ENCODE measurements around the gene TH.

Gene TH

DNA sequence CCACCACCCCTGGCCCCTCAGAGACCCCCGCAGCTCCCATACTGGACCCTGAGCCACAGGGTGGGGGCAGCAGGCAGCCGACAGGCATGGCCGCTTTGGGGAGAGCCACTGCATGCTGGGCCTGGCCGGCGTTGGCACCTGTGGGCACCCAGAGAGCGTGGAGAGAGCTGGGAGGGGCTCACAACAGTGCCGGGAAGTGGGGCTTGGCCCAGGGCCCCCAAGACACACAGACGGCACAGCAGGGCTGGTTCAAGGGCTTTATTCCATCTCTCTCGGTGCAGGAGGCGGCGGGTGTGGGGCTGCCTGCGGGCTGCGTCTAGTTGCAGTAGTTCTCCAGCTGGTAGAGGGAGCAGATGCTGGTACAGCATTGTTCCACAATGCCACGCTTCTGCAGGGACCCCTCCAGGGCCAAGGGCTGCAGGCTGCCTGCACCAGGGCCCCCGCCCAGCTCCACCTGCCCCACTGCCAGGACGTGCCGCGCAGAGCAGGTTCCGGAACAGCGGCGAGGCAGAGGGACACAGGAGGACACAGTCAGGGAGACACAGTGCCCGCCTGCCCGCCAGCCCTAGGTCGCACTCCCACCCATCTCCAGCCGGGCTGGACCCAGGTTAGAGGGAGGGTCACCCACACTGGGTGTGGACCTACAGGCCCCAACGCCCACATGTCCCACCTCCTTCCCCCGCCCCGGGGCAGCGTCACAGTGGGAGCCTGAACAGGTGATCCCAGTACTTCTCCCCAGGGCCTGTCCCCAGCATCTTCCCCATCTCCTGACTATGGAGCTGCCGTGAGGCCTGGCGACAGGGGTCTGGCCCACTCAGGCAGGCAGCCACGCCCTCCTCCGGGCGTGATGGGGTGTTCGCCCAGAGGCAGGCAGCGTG, 11.8 kb downstream of the TH start:
- DNase-seq (ENCODE audit: low read depth in 3 of 3): no peak

DNA sequence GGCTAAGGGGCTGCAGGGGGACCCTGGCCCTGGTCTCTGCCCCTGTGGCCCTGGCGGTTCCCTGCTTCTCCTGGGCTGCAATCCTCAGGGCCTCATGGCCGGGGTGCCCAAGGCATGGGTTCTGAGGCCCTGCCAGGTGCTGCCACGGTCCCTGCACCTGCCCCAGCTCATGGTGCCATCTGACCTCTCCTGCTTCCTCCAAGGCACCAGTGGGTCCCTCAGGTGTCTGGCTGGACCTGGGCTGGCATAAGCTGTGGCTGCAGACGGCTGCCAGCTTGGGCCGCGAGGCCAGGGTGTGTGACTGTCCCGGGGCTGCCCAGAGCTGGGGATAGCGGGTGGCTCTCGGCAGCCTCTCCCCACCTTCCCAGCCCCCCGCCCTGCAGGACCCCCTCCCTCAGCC, 12.6 kb downstream of the TH start:
- no peak for DNase-seq (ENCODE audit: low read depth in 3 of 3)

DNA sequence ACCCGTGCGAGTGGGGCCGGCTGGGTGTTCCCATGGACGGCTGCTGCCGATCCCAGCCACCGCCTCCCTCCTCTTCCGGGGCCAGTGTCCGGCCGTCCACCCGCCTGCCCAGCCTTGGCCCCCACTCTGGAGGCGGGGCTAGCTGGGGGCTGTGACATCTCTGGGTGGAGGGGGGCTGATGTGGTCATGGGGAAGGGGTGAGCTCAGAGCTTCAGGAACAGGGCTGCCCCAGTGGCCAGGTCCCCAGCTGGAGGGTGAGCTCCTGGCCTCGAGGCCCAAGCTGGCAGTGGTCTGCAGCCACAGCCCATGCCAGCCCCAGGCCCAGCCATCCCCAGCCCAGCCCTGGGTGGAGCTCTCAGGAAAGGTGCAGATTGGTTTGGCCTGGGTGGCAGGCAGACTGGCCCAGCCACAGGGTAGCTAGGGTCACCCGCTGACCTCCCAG, 13.3 kb downstream of the TH start:
- no peak for DNase-seq (ENCODE audit: low read depth in 3 of 3)

DNA sequence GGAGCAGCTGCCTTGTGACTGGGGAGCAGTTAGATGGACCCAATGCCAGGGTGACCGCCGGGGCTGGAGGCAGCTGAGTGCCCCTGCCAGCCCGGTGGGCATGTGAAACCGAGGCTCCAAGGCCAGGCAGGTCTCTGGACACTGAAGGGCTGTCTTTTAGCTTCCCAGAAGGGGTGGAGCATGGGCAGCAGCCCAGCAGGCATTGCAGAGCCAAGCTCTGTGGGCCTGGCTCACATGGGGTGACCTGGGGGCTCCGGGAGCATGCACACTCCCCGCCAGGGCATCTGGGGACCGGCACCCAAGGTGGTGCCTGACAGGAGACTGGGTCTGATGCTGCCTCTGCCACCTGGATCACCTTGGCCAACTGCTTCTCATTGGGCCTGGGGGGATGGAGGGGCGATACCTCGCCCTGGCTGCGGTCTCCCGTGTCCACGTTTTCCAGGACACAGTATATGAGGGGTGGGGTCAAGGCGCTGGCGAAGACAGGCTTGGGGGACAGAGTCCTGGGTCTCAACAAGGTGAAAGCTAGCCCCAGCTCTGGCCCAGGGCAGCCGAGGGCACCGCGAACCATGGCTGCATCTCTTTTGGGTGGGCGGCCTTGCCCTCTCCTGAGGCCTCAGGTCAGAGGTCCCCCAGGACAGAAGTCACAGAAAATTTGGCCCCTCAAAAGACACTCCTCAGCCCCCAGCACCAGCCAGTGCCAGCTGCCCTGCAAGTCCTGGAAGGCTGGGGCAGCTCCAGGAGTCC, 14.1 kb downstream of the TH start:
- no peak for DNase-seq (ENCODE audit: low read depth in 3 of 3)

DNA sequence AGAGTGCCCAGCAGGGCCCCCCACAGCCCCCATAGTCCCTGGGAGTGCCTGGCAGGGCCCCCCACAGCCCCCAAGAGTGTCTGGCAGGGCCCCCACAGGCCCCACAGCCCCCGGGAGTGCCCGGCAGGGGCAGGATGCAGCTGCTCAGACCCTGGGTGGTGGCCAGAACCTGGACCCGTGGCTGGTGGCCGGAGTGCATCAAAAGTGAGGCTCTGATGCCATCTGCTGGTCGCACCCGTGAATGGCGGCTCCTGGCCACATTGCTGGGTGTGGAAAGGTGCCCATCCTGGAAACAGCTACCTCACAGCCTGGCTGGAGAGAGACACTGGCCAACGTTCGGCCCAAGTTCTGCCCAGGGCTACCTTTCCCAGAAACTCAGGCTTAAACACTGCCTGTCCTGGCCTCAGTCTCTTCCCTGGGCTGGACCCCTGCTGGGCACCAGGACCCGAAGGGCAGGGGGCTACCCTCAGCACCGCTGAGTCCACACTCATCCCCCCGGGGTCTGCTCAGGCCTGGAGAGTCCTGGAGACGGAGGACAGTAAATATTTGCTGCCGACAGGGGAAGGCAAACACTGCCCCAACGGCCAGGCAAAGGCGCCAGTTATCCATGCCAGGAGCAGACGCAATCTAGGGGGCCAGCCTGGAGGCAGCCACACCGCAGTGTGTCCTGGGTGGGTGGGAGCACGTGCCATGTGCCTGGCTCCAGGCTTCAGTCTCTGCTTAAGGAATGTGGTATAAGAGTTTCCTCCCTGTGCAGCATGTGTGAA, 15.0 kb downstream of the TH start:
- DNase-seq (ENCODE audit: low read depth in 3 of 3): peak; percentile 33 to 53 (median 46)

DNA sequence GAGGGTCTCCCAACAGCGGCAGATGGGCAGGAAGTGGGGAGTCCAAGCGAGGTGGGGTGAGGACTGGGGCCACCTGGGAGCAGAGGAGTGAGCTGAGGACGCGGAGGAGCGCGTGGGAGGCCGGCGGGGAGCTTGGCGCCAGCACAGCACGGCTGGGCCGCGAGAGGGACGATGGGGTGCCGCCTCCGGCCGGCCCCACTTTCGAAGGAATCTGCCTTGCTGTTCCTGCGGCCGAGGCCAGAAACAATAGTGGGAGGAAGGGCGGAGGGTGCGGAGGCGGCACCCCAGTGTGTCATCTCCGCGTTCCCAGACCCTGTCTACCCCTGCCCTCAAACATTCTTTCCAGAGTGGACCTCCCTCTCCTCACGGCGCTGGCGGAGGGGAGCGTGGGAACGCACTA, 16.1 kb downstream of the TH start:
- no peak for DNase-seq (ENCODE audit: low read depth in 3 of 3)

DNA sequence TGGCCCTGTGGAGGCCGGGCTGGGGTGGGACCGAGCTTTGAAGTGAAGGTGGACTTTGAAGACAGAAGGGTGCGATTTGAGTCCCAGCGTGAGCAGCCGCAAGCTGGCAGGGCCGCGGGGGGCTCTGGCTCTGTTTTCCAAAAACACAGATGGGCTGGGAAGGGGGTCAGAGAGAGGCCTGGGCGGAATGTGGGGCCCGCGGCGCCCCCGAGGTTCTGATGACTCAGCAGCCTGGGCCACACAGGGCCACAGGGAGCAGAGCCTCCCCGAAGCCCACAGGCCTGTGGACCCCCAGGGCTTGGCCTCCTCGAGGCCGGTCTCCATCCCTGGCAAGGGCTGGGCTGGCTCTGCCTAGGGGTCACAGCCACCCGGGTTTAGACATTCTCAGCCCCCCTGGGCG, 16.7 kb downstream of the TH start:
- no peak for DNase-seq (ENCODE audit: low read depth in 3 of 3)

DNA sequence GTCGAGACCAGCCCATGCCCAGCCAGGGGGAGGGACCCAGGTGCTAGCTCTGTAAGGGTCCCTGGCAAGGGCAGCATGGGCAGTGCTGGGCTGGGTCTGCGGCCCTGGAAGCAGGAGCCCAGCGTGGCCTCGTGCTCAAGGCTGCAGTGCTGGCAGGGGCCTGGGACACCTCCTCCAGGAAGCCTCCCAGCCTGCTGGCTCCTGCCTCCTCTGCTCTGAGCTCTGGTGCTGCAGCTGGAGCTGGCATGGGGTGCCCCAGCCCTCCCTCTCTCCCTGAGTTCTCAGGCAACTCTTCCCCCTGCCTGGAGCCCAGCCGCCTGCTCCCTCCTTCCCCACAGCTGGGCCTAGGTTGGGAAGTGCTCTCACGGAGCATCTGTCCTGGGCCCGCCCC, 17.4 kb downstream of the TH start:
- DNase-seq (ENCODE audit: low read depth in 3 of 3): no peak

DNA sequence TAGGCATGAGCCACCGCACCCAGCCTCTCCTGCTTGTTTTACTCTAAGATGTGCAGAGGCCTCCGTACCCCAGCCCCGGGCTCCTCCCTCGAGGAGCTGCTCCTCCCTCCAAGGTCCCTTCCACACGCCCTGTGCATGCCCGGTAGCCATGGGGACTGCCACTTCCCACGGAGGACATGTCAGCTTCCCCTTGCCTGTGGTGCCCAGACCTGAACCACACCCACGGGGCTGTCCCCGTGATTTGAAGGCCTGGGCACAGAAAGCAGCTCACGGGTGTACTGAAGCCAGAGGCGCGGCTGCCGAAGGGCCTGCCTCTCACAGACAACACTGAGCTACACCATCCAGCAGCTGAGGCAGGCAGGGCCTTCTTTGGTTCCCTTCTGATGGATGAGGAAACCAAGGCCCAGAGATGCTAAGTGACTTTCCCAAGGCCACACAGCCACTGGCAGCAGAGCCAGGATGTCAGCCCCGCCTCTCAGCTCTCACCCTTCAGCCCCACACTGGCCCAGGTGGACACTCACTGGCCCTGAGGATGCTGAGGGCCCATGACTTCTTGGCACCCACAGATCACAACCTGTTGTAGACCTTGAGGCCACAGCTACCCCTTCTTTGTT, 17.9 kb downstream of the TH start:
- no peak for DNase-seq (ENCODE audit: low read depth in 3 of 3)

DNA sequence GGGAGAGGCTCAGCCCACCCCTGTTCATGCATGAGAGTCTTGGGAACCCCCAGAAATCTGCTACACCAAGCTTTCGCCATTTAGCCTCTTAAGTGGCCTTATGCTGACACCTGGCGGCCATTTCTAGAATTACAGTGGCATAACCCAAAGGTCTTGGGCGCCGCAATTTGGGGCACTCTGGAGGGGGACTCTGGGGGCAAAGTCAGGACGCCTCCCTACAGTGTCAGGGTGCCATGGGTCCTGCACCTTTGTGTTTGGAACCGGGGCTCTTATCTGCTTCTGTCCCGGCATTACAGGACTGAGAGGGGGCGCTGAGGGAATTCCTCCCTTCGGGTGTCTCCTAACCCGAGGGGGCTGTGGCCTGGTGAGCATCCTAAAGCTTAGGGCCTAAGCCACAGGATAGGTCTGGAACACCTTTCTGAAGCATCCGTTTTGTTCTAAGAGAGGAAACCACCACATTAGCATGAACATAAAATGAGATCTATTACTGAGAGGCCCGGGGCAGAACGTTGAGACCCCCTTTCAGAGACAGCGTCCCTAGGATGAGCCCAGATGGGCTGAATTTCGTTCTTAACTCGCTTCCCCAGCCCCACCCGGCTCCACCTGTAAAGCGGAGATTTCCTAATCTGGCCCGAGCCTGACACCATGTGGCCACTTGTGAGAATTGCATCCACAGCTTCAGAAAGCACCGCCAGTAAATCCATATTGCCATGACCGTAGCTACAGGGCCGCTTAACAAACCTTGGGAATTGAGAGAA, 19.9 kb downstream of the TH start:
- DNase-seq (ENCODE audit: low read depth in 3 of 3): peak; percentile 59 to 66 (median 65)

DNA sequence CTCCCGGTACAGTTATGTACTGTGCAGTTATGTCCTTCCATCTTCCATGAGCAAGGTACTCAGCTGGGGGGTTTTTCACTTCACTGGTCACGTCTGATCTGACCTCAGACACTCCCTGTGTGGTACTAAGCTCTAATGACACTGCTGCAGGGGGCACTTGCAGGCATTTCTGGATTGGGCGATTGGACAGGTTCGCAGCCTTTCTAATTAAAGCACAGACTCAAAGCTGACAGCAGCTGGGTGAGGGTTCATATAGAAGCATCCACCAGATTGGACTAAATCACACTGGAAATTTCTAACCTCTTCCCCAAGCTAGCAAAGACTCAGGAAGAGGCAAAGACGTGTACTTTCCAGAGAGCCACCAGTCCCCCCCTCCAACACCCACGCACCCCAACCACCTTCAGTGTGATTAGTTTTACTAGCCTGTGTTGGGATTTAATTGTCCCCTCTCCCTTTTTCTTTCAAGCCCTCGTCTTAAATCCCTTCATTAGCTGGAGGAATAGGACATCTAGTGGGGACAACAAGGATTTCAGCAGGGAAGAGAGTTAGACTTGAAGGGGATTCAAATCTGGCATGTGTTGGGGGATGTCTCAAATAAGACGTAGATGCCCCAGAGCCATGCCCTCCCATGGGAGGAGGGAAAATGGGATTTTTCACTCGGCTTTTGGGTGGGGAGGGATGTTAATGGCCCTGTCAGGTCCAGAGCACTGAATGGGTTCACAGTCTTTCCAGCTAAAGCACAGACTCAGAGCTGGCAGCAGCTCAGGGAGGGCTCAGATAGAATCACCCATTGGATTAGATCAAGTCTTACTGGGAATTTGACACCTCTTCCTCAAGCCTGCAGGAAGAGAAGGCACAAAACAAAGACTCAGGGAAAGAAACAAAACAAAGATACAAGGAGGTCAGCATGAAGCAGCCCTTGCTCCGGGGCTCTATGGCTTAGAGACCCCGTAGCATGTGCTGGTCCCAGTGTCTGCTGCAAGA, 21.5 kb downstream of the TH start:
- DNase-seq (ENCODE audit: low read depth in 3 of 3): no peak

DNA sequence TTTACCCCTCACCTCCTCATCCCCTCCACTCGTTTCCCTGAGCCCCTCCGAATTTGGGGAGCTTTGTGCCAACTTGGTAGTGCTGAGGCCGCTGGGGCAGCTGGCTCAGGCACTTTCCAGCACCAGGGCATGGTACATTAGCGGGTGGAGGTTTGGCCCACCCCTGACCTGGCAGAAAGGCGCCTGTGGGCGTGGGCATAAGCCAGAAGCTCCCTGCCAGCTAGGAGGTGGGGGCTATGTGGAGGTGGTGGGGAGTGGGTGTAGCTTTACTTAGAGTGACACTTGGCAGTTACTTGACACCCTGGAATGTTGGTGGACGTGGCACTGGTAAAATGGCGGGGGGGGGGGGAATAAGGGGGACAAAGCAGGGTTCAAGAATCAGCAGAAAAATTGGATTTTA, 22.2 kb downstream of the TH start:
- no peak for DNase-seq (ENCODE audit: low read depth in 3 of 3)

DNA sequence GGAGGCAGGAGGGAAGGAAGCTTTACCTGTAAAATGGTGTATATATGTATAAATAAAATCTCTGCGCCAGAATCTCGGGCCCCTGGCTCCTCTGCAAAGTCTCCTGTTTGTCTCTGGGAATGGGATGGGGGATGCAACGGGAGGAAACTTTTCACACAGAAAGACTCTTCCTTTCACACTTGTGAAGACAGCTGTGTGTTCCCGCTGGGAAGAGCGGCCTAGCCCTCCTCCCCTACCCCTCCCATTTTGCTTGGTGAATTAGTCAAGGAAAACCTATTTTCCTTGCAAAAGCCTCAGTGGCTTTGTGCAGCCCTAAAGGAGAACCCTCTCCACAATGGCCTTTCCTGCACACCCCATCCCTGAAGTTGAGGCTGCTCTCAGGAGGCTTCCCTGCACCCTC, 23.0 kb downstream of the TH start:
- DNase-seq (ENCODE audit: low read depth in 3 of 3): no peak

DNA sequence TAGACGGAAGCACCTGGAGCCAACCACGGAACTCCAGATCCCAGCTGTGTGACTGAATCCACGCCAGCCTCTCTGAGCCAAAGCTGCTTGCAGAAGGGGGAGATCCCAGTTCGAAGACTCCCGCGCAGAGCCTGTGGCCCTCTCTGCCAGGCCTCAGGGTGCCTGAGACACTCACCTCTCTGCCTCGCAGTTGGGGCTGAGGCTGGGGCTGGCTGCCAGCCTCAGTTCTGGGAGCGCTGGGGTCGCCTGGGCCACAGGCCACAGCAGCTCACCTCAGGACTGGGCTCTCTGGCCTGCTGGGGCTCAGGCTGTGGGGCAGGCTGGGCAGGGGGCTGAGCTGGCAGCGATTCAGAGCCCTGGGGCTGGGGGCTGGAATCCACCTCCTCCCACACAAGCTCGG, 24.2 kb downstream of the TH start:
- DNase-seq (ENCODE audit: low read depth in 3 of 3): no peak

DNA sequence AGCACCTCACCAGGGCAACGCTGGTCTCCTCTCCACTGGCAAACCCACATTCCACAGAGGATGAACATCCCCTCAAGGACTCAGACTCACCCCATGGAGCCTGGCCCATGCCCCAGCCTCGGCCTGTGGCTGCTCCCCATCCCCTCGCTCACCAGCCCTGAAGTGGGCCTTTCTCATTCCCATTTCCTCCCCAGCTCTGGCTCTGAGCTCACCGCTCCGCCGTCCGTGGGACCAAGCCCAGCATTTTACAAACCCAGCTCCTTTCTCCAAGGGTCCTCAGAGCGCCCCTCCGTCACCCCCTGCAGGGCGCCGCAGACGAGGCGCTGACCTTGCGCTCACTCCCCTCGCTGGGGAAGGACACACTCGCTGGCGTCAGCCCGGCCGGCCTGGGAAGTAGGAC, 25.6 kb downstream of the TH start:
- DNase-seq (ENCODE audit: low read depth in 3 of 3): no peak

DNA sequence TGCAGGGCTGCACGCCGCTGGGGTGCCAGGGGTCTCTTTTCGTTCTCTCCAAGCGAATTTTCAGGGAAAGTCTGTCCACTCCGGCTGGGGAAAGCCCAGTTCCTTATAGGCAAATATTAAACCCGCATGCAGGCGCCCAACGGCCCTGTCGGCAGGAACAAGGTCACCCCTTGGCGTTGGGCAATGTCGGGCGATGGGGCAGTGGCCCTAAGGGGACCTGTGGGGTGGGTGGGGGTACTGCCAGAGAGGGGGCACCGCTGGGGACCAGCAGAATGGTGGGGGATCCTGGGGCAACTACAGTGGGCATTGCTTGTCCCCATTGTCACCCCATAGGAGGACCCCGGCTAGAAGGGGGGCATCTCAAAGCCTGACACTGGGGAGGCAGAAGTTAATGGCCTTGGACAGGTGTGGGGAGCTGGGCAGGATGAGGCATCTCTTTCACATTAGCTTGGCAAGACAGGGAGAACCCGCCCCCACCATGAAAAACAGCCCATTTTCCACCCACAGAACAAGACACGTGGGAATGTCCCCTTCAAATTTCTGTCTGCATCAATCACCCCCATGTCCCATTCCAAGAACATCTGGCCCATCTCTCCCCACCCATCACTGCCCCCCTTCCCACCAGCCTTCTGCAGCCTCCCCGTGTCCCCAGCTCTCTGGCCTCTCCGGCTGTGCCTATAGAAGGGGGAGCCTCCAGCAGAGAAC, 26.9 kb downstream of the TH start:
- no peak for DNase-seq (ENCODE audit: low read depth in 3 of 3)

DNA sequence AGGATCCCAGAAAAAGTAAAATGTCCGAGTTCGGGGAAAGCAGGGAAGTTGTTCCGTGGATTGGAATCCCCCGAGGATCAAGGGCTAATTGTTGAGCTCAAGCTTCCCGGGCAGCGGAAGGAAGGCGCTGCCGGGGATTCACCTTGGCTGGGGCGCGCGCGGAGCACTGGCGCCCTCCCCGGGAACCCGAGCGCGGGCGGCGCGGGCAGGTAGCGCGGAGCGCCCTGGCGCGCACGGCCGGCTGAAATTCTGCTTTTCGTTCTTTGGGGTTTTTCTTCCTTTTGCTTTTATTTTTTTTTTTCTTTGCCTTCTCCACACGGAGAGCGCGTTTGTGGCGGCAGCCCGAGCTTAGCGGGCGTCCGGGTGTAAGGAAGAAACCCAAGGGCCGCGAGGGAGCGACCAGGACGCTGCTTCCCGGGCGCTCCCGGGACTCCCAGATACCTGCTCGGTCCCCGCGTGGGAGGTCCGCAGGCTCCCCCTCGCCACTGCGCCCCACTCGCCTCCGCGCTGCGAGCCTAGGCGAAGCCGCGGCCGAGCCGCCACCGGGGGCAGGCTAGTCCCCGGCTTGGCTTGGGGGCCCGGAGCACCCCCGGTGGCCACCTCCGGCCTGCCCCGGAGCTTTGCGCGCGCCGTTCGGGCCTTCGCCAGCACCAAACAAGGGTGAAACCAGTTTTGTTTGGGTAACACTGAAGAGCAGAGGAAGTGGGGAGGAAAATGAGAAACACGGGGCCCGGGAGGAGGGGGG, 27.6 kb downstream of the TH start:
- no peak for DNase-seq (ENCODE audit: low read depth in 3 of 3)

DNA sequence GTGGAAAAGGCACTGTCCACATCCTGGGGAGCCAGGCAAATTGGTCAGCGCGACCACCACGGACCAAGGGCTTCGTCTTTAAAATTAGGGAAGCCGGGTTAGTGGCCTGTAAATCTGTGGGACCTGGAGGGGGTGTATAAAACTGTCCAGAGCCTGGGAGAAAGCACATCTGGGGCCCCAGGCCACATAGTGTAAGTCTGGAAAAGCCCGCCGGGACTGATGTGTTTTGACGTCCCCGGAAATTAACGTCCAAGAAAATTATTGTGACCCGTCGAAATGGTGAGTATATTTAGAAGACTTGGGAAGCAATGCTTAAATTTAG, 28.2 kb downstream of the TH start:
- DNase-seq (ENCODE audit: low read depth in 3 of 3): no peak

DNA sequence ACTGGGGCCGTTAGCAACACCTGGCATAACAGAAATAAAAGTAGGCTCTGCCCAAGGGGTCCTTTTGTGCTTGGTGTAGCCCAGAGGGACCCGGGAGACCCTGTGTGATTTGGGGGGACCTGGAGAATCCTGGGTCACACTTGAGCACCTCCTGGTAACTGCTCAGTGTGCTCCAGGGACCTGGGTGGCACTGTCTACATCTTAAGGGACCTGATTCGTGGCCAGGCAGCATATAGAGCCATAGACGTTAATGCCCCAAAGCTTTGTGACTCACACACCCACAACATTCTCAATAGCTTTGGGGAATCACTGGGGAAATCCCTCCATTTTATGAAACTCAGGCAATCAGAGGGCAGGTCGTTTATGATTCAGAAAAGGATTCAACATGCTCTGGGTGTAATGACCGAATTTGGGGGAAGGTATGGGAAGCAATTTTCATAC, 28.8 kb downstream of the TH start:
- peak in 2 of 3 donors; percentile 9 to 23 for DNase-seq (ENCODE audit: low read depth in 3 of 3)

Measured in stimulated activated CD4-positive, alpha-beta T cell treated with anti-CD3 and anti-CD28 coated beads, TNF-alpha, amount 100 ng/mL, for 48 hours (primary cell).